ENCODE data around the gene ING3. TPM values are rescaled to one million over a fixed set of nuclear protein-coding genes. Genes with fewer than 3 reads are reported as not detected.

The ING3 gene
- total RNA-seq, 1 experiment from 2014 or later = 12.6 TPM

DNA sequence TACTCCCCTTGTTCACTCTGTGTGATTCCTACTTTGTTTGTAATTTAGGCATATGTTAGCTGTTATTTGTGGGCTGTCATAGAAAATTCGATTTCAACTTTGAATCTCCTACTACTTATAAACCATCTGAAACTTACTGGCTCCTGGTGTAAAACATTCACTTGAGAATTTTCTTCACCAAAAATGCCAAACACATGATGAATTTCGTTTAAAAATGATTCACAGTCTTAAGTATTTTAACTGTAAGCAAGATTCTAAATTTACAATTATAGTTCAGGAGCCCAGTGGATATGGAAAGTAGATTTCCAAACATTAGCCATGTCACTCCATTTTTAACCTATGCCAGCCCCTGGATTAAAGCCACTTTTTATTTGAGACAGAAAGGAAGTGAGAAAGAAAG is 41.0 kb downstream of the ING3 start:
- Mint-ChIP-seq H3K27ac (no peak overlapping the region), H3K4me1 (peaks cover 16% of the 10 kb centered on the region), H3K9me3 (no peaks in the 10 kb centered on the region), H3K4me3 (no peak overlapping the region), H3K27me3 (ENCODE audit: low read depth) (peaks cover 25% of the 10 kb centered on the region), H3K36me3 (no peaks in the 10 kb centered on the region)
- CTCF ChIA-PET = interaction anchor here (1.6 kb wide), 1 partner anchor 117 kb away, joined by 4 read pairs; no protein-coding TSS in a partner anchor
- POLR2A ChIA-PET = no interaction called here
- DNase-seq (ENCODE audit: low spot score) (no peak), ATAC-seq (no peak)
- TF ChIP-seq NR2C2 (CRISPR knock-in tag; IDR thresholded peaks at IDR 0.05) (no peak), ATF2 (CRISPR knock-in tag; IDR thresholded peaks at IDR 0.05; ENCODE audit: borderline replicate concordance, low read depth) (no peak), SOX15 (CRISPR knock-in tag; IDR thresholded peaks at IDR 0.05) (no peak), ZNF416 (CRISPR knock-in tag; IDR thresholded peaks at IDR 0.05) (no peak), CTCF (IDR thresholded peaks at IDR 0.05) (no peak), CBFB (CRISPR knock-in tag; IDR thresholded peaks at IDR 0.05; ENCODE audit: low read depth) (no peak), ZBTB21 (CRISPR knock-in tag; IDR thresholded peaks at IDR 0.05; ENCODE audit: borderline replicate concordance) (no peak), ESRRA (CRISPR knock-in tag; IDR thresholded peaks at IDR 0.05; ENCODE audit: borderline replicate concordance) (no peak), ZNF138 (CRISPR knock-in tag; conservative IDR thresholded peaks at IDR 0.05) (no peak)
- TF ChIP-seq, protein P1, sequence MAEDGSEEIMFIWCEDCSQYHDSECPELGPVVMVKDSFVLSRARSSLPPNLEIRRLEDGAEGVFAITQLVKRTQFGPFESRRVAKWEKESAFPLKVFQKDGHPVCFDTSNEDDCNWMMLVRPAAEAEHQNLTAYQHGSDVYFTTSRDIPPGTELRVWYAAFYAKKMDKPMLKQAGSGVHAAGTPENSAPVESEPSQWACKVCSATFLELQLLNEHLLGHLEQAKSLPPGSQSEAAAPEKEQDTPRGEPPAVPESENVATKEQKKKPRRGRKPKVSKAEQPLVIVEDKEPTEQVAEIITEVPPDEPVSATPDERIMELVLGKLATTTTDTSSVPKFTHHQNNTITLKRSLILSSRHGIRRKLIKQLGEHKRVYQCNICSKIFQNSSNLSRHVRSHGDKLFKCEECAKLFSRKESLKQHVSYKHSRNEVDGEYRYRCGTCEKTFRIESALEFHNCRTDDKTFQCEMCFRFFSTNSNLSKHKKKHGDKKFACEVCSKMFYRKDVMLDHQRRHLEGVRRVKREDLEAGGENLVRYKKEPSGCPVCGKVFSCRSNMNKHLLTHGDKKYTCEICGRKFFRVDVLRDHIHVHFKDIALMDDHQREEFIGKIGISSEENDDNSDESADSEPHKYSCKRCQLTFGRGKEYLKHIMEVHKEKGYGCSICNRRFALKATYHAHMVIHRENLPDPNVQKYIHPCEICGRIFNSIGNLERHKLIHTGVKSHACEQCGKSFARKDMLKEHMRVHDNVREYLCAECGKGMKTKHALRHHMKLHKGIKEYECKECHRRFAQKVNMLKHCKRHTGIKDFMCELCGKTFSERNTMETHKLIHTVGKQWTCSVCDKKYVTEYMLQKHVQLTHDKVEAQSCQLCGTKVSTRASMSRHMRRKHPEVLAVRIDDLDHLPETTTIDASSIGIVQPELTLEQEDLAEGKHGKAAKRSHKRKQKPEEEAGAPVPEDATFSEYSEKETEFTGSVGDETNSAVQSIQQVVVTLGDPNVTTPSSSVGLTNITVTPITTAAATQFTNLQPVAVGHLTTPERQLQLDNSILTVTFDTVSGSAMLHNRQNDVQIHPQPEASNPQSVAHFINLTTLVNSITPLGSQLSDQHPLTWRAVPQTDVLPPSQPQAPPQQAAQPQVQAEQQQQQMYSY (CRISPR knock-in tag; IDR thresholded peaks at IDR 0.05) = no peak
- TF ChIP-seq, protein P2, sequence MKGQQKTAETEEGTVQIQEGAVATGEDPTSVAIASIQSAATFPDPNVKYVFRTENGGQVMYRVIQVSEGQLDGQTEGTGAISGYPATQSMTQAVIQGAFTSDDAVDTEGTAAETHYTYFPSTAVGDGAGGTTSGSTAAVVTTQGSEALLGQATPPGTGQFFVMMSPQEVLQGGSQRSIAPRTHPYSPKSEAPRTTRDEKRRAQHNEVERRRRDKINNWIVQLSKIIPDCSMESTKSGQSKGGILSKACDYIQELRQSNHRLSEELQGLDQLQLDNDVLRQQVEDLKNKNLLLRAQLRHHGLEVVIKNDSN (CRISPR knock-in tag; IDR thresholded peaks at IDR 0.05) = no peak

GRCh38 chr7:120992272-120992964 is 41.8 kb downstream of the ING3 start:
- Mint-ChIP-seq H3K9me3 (no peaks in the 10 kb centered on the region), H3K4me1 (peaks cover 16% of the 10 kb centered on the region), H3K4me3 (no peak overlapping the region), H3K36me3 (no peaks in the 10 kb centered on the region), H3K27ac (no peak overlapping the region), H3K27me3 (ENCODE audit: low read depth) (peaks cover 25% of the 10 kb centered on the region)
- DNase-seq (ENCODE audit: low spot score) (no peak), ATAC-seq (no peak)
- ChIA-PET POLR2A (no interaction called here), CTCF (interaction anchor here (1.6 kb wide), 1 partner anchor 116 kb away, joined by 4 read pairs; no protein-coding TSS in a partner anchor)
- TF ChIP-seq ZNF671 (CRISPR knock-in tag; IDR thresholded peaks at IDR 0.05) (no peak), TEAD1 (CRISPR knock-in tag; IDR thresholded peaks at IDR 0.05) (no peak), ZNF396 (CRISPR knock-in tag; IDR thresholded peaks at IDR 0.05; ENCODE audit: borderline replicate concordance) (no peak), HMGXB4 (CRISPR knock-in tag; IDR thresholded peaks at IDR 0.05) (no peak), STAT6 (CRISPR knock-in tag; conservative IDR thresholded peaks at IDR 0.05; ENCODE audit: low read depth) (no peak), MYBL2 (CRISPR knock-in tag; IDR thresholded peaks at IDR 0.05) (no peak), GTF2I (CRISPR knock-in tag; conservative IDR thresholded peaks at IDR 0.05) (no peak), KAT7 (CRISPR knock-in tag; IDR thresholded peaks at IDR 0.05; ENCODE audit: borderline replicate concordance) (no peak), GABPB1 (CRISPR knock-in tag; IDR thresholded peaks at IDR 0.05) (no peak)
- TF ChIP-seq, protein P3, sequence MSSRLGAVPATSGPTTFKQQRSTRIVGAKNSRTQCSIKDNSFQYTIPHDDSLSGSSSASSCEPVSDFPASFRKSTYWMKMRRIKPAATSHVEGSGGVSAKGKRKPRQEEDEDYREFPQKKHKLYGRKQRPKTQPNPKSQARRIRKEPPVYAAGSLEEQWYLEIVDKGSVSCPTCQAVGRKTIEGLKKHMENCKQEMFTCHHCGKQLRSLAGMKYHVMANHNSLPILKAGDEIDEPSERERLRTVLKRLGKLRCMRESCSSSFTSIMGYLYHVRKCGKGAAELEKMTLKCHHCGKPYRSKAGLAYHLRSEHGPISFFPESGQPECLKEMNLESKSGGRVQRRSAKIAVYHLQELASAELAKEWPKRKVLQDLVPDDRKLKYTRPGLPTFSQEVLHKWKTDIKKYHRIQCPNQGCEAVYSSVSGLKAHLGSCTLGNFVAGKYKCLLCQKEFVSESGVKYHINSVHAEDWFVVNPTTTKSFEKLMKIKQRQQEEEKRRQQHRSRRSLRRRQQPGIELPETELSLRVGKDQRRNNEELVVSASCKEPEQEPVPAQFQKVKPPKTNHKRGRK (CRISPR knock-in tag; IDR thresholded peaks at IDR 0.05; ENCODE audit: borderline replicate concordance) = no peak
